A172 (cell line): ENCODE measurements around the gene ENDOG. TPM values are rescaled to one million over a fixed set of nuclear protein-coding genes. Genes with fewer than 3 reads are reported as not detected.
A peak's percentile ranks its signal among the peaks of the same experiment; 100 is the strongest.
"Not testable (repeated sequence)": the region's sequence is repeated elsewhere in the genome, so short reads cannot be mapped to it uniquely, and the experiment has no call there.

Experiments
- DNase-seq: peaks from one replicate; pipeline ENCODE4 v3.0.0-alpha.2; 2015; ENCODE audit warnings: low spot score
- total RNA-seq: library from RNA; depleted of rRNA; stranded (reverse); fragments of >200 nt; shearing (Covaris generic); gene quantifications from 2 replicates; pipeline ENCODE4 v1.2.3, GENCODE V29; 2014

The ENDOG gene
- total RNA-seq, 1 experiment from 2014 or later, result 57.8 TPM

DNA sequence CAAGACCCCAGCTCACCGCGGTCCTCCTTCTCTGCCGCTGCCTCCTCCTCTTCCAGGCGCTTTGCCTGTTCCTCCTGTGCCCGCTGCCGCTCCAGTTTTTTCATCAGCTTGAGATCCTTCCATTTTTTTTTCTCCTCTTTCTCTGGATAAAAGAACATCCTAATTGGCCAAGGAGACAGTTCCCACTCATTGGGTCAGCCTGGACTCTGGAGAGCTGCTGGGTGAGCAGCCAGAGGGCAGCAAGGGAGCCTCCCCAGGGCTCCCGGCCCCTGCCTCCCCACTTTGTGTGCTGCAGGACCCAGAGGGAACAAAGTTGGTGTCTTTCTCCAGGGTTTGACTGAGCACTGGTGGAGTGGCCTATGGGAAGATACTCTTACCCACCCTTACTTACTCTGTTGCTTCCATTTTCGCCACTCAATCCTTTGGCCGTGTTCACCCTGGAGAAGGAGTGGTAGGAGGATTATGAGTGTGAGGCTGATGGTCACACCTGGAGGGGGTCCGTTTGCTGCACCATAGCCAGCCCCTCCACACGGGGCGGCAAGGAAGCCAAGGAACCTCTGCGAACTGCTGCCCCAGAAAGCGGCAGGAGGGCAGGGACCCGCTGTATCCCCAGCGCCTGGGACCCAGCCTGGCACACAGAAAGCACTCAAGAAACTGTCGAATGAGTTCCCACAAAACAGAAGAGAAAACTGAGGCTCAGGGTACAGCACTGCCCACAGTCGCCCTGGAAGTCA lies 10.6 kb downstream of the ENDOG start:
- no peak for DNase-seq

DNA sequence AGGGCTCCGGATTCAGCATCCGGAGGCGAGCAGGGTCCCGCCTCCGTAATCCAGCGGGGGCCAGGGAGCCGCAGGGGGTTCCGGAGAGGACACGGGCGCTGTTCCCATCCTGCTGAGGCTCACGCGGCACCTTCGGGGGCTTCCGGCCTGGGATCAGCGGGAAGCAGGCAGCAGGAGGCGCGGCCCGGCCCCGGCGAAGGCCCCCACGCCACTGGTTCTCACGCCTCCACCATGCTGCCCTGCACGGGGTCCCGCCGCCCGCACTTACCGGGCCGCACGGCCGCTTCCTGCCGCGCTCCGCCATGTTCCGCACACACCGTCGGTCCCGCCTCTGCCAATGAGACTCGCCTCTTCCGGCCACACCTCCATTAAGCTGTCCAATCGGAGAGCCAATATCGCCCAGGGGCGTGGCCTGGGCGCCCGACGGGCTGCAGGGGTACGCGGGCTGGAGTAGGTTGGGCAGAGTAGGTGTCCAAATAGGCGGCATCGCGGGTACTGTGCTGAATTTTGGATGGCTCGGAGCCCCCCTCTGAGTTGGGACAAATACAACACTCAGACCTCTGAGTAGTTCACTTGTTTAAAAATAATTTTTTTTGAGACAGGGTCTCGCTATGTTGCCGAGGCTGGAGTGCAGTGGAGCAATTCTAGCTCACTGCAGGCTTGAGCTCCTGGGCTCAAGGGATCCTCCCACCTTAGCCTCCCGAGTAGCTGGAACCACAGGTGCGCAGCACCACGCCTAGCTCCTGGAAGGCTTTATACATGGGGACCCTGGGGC lies 11.4 kb downstream of the ENDOG start, which contains the start of gene SPOUT1:
Gene SPOUT1, minus strand, starts transcription at position 318 of the 775 bp plus-strand sequence. Its CDS starts 14 bp downstream, at position 304.
- peak; percentile 89 for DNase-seq

DNA sequence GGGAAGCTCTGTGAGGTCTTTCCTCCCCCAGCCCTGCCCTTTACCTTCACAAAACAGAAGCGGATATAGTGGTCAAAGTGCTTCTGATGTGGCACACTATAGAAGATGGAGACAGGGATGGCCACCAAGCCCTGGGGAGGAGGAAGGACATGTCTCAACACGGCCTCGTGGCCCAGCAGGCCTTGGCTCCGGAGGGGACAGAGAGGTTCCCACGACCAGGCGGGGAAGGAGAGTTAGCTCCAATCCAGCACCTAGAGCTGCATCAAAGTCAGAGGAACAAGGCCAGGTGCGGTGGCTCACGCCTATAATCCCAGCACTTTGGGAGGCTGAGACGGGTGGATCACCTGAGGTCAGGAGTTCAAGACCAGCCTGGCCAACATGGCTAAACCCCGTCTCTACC lies 15.4 kb downstream of the ENDOG start:
- no peak for DNase-seq

DNA sequence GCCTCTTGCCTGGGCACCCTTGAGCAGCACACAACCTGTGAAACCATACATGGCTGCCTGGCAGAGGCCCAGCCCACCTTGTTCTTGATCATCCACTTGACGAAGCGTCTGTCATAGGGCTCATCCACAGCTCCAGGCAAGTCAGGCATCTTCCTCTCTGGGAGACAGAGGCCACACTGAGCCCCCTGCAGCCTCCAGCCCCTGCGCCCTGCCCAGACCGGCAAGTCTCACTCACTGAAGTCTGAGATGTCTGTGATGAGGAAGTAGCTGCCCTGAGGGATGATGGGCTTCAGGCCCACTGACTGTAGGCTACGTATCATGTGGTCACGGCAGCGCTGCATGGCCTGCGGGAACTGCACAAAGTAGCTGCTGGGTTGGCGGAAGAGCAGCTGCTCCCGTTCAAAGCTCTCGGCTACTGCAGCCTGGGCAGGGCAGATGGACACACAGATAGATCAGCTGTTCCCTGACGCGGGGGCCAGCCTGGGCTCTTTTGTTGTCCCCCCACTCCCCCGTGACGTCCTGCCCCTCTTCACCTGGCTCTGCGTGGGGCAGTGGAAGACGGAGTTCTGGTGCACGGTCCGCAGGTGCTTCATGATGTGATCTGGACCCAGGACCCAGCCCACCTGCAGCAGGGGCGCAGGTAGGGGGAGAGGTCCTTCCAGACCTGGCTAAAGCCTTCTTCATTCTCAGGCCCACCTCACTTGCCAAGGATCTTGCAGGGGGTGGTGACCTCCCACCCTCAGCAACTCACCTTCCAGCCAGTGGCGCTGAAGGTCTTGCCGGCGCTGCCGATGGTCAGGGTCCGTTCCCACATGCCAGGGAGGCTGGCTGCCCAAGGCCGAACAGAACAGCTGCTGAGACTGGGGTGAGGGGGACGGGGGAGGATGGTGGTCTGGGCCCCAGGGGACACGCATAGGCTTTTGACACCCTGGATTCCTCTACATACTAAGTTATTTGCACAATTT lies 17.2 kb downstream of the ENDOG start:
- no peak for DNase-seq

DNA sequence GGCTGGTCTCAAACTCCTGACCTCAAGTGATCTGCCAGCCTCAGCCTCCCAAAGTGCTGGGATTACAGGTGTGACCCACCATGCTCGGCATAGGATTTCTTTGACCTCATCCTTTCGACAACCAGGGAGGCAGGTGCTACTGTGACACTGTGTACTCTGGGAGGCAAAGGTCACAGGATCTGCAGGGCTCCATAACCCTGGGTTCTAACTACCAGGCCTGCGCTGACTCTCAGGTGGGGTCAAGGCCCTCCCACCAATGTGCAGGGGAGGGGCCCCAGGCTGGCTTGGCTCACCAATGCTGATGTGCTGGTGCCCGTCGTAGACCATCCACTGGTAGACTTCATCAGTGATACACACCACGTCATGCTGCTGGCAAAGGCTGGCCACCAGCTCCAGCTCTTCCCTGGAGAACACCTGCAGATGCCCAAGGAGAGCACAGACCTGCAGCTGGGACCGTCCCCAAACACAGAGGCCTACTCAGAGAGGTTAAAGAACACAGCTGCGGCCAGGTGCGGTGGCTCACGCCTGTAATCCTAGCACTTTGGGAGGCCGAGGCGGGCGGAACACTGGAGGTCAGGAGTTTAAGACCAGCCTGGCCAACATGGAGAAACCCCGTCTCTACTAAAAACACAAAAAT lies 18.3 kb downstream of the ENDOG start:
- no peak for DNase-seq

DNA sequence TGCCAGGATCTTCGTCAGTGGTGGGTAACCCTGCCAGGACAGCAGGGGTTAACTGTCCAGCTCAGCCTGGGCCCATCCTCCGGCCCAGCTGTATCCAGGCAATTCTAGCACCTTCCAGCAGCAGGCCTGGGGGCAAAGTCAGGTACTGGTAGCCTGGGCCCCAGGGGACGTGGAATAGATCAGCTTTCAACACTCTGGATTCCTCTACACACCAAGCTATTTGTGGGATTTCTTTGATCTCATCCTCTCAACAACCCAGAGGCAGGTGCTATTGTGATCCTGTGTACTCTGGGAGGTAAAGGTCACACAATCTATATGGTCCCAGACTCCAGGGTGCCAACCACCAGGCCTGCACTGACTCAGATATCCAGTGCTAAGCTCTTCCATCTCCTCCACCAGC lies 20.0 kb downstream of the ENDOG start:
- no peak for DNase-seq

DNA sequence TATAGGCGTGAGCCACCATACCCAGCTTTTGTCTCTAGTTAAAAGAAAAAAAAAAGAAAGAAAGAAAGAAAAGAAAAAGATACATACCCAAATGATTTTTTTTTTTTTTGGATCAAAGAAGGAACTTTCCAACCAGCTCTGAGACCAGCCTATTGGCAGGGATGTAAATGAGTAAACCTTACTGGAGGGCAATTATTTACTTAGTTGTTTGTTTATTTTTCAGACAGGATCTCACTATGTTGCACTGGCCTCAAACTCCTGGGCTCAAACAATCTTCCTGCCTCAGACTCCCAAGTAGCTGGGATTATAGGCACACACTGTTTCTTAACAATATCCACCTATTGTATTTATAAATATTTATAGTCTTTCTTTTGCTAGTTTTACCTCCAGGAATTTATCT lies 22.2 kb downstream of the ENDOG start:
- no peak for DNase-seq

DNA sequence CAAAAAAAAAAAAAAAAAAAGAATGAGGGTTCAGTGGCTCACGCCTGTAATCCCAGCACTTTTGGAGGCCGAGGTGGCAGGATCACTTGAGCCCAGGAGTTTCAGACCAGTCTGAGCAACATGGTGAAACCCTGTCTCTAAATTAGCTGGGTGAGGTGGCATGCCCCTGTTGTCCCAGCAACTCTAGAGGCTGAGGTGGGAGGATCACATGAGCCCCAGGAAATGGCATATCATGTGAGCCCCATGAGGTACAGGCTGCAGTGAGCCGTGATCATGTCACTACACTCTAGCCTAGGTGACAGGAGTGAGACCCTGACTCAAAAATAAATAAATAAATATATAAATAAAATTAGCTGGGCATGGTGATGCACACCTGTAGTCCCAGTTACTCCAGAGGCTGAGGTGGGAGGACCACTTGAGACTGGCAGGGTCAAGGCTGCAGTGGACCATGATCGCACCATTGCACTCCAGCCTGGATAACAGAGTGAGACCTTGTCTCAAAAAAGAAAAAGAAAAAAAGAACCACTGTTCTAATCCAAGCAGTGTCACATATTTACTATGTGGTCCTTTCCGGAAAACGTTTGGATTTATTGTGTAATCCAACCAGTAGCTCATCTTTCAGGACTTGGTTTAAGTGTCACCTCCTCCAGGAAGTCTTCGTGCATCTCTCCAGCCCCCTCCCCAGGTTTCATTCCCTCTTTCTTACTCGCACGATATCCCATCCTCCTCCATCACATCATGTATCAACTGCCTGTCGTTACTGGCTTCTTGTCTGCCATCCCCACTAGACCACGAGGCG lies 23.6 kb downstream of the ENDOG start:
- DNase-seq, result no peak

DNA sequence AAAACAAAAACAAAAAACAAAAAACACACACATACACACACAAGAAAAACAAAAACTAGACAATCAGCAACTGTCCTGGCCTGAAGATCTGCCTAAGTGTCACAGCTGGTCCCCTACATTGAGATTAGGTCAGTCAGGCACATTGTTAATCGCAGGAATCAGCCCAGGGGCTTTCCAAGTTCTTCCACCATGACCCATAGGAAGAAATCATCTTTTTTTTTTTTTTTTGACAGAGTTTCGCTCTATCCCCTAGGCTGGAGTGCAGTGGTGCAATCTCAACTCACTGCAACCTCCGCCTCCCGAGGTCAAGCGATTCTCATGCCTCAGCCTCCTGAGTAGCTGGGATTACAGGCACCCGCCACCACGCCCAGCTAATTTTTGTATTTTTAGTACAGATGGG lies 24.9 kb downstream of the ENDOG start:
- not testable (repeated sequence) for DNase-seq

DNA sequence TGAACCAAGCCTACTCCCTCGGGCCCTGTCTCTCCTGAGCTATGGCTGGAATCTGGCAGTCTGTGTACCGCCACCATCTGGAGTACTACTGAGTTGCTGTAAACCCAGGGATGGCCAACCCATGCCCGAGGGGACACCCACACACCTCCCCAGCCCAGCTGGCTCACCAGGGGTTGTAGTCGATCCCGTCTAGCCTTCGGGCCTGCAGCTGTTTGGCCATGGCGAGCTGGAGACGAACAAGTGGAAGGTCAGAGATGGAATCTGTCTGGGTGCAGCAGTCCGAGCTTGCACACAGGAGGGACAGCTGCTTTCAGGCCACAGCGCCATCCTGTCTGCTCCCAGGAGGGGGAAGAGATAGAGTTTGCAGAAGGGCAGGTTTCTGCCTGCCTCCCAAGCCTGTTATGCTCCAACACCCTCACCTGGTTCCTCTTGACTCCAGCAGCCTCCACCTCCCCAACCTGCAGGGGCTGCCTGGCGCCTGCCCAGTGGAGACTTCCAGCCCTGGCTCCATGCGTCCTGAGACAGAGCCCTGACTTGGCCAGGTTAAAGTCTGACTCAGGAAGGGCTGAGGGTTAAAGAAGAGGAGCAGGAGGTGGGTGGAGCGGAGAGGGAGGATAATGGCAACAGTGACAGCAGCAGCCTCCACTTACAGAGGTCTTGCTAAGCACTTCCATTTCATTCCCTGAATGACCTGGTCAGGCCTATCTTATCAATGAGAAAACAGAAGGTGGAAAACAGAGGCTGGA lies 27.1 kb downstream of the ENDOG start:
- no peak for DNase-seq

DNA sequence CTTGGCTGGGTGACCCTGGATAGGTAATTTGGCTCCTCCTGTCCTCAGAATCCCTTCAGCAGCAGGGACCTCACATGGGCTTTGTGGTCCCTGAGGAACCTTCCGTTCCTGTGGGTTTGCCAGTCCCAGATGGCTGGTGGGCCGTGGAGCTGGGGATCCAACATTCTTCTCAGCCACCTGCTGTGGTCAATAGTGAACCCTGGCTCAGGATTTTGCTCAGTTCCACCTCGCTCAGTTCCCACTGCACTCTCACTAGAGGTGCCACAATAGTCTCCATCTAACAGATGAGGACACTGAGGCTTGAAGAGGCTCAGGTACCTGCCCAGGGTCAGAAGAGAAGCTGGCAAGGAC lies 28.4 kb downstream of the ENDOG start:
- no peak for DNase-seq

DNA sequence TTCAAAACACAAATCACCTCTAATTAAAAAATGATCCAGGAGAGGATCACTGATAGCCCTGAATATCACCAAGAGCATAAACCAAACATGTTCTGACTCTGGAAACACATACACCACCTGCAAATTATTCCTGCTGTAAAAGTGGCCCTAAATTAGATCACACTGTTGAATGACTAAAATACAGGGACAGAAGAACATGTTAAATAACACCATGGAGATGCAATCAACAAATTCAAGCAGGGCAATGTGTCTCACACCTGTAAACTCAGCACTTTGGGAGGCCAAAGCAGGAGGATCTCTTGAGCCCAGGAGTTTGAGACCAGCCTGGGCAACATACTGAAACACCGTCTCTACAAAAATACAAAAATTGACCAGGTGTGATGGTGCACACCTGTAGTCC lies 29.5 kb downstream of the ENDOG start:
- DNase-seq, result no peak

DNA sequence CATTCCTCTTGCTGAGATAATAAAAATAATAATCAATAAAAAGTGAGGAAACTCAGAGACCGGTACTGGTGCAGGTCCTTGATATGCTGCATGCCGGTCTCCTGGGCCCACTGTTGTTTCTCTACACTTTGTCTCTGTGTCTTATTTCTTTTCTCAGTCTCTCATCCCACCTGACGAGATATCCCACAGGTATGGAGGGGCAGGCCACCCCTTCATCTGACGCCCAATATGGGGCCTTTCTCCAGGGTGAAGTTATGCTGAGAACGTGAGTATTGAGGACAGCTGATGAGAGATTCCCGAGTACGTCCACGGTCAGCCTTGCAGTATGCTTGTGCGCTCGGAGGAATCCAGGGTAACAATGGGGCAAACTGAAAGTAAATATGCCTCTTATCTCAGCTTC lies 32.7 kb downstream of the ENDOG start:
- not testable (repeated sequence) for DNase-seq

DNA sequence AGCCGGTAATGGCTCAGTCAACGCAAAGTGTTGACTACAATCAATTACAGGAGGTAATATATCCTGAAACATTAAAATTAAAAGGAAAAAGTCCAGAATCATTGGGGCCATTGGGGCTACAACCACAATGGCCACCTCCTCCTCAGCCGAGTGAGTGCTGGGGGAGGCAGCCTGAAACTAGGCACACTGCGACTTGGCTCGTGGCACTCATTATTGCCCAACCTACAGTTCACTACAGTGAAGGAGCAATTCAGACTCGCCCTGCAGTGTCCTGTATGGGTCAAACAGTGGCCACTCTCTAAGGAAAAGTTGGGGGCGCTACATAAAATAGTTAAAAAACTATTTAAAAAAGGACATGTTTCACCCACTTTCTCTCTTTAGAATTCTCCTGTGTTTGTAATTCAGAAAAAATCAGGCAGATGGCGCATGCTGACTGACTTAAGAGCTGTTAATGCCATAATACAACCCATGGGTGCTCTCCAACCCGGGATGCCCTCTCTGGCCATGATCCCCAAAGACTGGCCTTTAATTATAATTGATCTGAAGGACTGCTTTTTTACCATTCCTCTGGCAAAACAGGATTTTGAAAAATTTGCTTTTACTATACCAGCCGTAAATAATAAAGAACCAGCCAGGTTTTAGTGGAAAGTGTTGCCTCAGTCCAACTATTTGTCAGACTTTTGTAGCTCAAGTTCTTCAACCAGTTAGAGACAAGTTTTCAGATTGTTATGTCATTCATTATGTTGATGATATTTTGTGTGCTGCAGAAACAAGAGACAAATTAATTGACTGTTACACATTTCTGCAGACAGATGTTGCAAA lies 33.7 kb downstream of the ENDOG start:
- DNase-seq, result peak; percentile 52

DNA sequence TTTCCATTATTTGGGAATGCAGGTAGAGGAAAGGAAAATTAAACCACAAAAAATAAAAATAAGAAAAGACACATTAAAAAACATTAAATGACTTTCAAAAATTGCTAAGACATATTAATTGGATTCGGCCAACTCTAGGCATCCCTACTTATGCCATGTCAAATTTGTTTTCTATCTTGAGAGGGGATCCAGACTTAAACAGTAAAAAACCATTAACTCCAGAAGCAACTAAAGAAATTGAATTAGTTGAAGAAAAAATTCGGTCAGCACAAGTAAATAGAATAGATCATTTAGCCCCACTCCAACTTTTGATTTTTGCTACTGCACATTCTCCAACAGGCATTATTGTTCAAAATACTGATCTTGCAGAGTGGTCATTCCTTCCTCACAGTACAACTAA lies 34.3 kb downstream of the ENDOG start:
- DNase-seq, result not testable (repeated sequence)

DNA sequence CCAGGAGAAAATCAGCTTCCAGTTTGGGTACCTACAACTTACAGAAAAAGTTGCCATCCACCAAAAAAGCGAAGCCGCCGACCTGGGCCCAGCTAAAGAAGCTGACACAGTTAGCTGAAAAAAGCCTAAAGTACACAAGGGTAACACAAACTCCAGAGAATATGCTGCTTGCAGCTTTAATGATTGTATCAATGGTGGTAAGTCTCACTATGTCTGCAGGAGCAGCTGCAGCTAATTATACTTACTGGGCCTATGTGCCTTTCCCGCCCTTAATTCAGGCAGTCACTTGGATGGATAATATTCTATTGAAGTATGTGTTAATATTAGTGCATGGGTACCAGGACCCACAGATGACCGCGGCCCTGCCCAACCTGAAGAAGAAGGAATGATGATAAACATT lies 36.2 kb downstream of the ENDOG start:
- not testable (repeated sequence) for DNase-seq

DNA sequence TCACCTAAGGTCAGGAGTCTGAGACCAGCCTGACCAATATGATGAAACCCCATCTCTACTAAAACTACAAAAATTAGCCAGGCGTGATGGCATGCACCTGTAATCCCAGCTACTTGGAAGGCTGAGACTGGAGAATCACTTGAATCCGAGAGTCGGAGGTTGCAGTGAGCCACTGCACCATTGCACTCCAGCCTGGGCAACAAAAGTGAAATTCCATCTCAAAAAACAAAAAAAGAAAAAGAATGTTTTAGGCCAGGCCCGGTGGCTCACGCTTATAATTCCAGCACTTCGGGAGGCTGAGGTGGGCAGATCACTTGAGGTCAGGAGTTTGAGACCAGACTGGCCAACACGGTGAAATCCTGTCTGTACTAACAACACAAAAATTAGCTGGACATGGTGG lies 40.2 kb downstream of the ENDOG start:
- not testable (repeated sequence) for DNase-seq

DNA sequence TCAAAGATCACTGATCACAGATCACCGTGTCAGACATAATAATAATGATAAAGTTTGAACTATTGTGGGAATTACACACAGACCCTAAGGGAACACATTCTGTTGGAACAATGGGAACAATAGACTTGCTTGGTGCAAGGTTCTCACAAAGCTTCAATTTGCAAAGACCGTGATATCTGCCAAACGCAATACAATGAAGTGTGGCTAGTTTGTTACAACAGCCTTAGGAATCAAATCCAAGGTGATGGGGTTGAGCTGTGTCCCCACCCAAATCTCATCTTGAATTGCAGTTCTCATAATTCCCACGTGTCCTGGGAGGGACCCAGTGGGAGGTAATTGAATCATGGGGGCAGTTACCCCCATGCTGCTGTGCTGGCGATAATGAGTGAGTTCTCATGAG lies 42.6 kb downstream of the ENDOG start:
- DNase-seq, result no peak

DNA sequence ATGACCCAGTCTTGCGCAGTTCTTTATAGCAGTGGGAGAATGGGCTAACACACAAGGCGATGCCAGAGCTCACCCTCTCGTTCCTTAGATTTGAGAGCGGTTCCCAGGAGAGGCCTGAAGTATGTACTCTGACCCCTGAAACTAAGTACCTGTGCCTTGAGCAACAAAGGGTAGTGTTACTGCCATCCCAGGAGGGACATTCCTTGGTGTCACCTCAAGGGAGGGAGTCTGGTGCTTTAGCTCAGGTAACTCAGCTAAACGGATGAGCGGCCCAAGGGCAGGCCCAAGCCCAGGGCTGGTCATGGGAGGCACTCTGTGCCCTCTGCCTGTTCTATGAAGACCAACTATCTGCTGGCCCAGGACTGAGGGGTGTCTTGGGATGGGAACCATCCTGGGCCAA lies 43.2 kb downstream of the ENDOG start:
- DNase-seq, result no peak
